Prostate gland (tissue), 2 donors: ENCODE results near the gene NR1D2.

ENCODE experiments used
- CTCF ChIP-seq, 4 experiments: fragments of 200-600 bp in 2 of 4; fragments of 450-650 bp in 2 of 4; sonication (generic) in 2 of 4; IDR thresholded peaks; 1 replicate in 3 of 4; 2 replicates in 1 of 4; pipeline ENCODE4 v1.5.1; 2016 to 2019; ENCODE audit warnings: antibody characterized with exemption in 4 of 4, mild to moderate bottlenecking in 2 of 4, moderate library complexity in 2 of 4
- POLR2A ChIP-seq: fragments of 450-650 bp; IDR thresholded peaks from one replicate; pipeline ENCODE4 v1.6.1; 2016; ENCODE audit warnings: antibody characterized with exemption, mild to moderate bottlenecking
- POLR2AphosphoS5 ChIP-seq: sonication (generic); formaldehyde crosslinking; IDR thresholded peaks from one replicate; pipeline ENCODE4 v1.6.1; 2017; ENCODE audit warnings: antibody characterized with exemption

- TF ChIP-seq CTCF (IDR thresholded peaks at IDR 0.05) (no peak), POLR2A (no peak), POLR2AphosphoS5 (no peak)
These were observed 18.4 kb upstream of the NR1D2 start for GRCh38 chr3:23926736-23927135.
